ENCODE measurements around the gene MYO1B.

DNA sequence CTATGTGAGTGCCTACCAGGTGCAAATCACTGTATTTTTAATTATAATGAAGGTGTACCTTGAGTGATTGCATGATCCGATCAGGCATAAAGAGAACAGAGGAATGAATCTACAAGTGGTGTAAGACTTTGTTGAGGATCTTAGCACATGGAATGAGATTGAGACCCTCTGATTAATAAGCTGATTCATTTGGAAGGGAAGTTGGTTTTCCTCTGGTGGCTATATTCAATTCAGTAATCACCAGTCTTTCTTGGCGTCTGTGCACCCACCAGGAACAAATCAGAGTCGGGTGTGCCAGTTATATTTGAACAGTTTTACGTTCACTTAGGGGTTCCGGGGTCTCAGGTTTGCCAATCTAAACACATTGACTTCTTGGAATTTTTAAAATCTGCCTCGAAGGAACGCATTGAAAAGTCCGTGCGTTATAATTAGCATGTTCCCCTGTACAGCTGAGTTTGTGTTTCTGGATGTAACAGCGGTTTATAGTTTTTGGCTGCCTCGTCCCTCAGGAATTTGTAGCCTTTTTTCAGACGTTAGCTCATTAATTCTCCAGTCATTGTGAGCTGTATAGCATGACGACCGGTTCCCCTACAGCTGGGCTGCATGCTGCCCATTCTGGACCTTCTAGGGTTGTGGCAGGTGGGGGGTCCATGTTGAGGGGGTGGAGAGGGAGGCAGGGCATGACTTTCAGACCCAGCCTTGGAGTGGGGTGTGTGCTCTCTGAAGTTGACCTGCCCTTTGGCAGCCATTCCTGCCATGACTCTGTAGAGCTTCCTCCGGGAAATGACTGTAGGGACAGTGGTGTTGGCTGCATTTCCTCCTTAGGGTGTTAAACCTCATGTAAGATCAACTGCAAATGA lies 20.3 kb downstream of the MYO1B start:
- no peak for TF ChIP-seq CTCF (optimal IDR thresholded peaks at IDR 0.05 in 1 of 3, IDR thresholded peaks at IDR 0.05 in 1 of 3, conservative IDR thresholded peaks at IDR 0.05 in 1 of 3; ENCODE audit: extremely low read depth in 1 of 3, insufficient read depth in 2 of 3, low read length in 3 of 3)
- no peak for TF ChIP-seq EZH2 (IDR thresholded peaks at IDR 0.05; ENCODE audit: low read length)
